ENCODE results near the gene USP17L12.
"Not testable (repeated sequence)": the region's sequence is repeated elsewhere in the genome, so short reads cannot be mapped to it uniquely, and the experiment has no call there.

The USP17L12 gene, protein sequence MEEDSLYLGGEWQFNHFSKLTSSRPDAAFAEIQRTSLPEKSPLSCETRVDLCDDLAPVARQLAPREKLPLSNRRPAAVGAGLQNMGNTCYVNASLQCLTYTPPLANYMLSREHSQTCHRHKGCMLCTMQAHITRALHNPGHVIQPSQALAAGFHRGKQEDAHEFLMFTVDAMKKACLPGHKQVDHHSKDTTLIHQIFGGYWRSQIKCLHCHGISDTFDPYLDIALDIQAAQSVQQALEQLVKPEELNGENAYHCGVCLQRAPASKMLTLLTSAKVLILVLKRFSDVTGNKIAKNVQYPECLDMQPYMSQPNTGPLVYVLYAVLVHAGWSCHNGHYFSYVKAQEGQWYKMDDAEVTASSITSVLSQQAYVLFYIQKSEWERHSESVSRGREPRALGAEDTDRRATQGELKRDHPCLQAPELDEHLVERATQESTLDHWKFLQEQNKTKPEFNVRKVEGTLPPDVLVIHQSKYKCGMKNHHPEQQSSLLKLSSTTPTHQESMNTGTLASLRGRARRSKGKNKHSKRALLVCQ

DNA sequence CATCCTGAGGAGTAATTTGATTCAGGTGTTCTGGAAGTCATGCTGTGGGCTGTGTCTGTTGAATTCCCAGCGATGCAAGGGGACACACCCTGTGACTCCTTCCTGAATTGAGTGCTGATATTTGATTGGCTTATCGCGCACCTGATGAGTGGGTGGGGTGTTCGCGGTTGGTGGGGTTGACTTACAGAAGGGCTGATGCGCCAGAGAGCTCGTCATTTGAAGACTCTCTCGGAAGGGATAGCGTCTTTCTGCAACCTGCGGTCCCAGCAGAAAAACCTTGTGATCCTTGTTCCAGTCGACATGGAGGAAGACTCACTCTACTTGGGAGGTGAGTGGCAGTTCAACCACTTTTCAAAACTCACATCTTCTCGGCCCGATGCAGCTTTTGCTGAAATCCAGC, at the start of gene USP17L12:
USP17L12 (plus strand) TSS at position 301 of the 400 bp plus-strand sequence; CDS start at position 301, 0 bp downstream.
- not testable (repeated sequence) for H3K27me3 ChIP-seq (replicated peaks; ENCODE audit: control insufficient read depth, insufficient read depth, low read length); H3K9me3 ChIP-seq (ENCODE audit: control insufficient read depth, low read length); H3K36me3 ChIP-seq (ENCODE audit: control insufficient read depth, insufficient read depth, low read length, severe bottlenecking); H3K9ac ChIP-seq (ENCODE audit: low read length); DNase-seq (ENCODE audit: low read depth); H3K4me3 ChIP-seq (ENCODE audit: low read length); H3K4me1 ChIP-seq (ENCODE audit: control insufficient read depth, insufficient read depth, low read length)

DNA sequence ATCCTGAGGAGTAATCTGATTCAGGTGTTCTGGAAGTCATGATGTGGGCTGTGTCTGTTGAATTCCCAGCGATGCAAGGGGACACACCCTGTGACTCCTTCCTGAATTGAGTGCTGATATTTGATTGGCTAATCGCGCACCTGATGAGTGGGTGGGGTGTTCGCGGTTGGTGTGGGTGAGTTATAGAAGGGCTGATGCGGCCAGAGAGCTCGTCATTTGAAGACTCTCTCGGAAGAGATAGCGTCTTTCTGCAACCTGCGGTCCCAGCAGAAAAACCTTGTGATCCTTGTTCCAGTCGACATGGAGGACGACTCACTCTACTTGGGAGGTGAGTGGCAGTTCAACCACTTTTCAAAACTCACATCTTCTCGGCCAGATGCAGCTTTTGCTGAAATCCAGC, 9.6 kb upstream of the USP17L12 start, which contains the start of gene USP17L10:
USP17L10 (plus strand) TSS at position 301 of the 400 bp plus-strand sequence; CDS start at position 301, 0 bp downstream.
- not testable (repeated sequence) for H3K4me1 ChIP-seq (ENCODE audit: control insufficient read depth, insufficient read depth, low read length); H3K9me3 ChIP-seq (ENCODE audit: control insufficient read depth, low read length); DNase-seq (ENCODE audit: low read depth); H3K27me3 ChIP-seq (replicated peaks; ENCODE audit: control insufficient read depth, insufficient read depth, low read length); H3K36me3 ChIP-seq (ENCODE audit: control insufficient read depth, insufficient read depth, low read length, severe bottlenecking); H3K9ac ChIP-seq (ENCODE audit: low read length); H3K4me3 ChIP-seq (ENCODE audit: low read length)

DNA sequence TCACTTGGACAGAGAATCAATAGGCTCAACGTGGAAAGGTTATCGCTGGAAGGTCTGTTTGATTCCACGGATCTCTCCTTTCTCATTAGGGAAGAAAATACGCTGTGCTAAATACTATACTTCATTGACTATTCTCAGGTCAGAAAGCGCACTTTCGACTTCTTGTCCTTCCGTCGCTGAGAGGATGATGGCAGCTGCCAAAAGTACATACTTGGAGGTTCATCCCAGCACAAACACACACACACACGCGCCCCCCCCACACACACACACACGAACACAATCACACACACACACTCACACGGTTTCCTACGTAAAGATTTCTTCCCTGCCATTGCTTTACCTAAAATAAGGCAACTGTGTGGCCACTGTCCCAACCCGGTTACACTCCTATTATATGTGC, 5.3 kb upstream of the USP17L12 start:
- not testable (repeated sequence) for H3K9me3 ChIP-seq (ENCODE audit: control insufficient read depth, low read length); H3K36me3 ChIP-seq (ENCODE audit: control insufficient read depth, insufficient read depth, low read length, severe bottlenecking); H3K4me1 ChIP-seq (ENCODE audit: control insufficient read depth, insufficient read depth, low read length); H3K9ac ChIP-seq (ENCODE audit: low read length); DNase-seq (ENCODE audit: low read depth); H3K27me3 ChIP-seq (replicated peaks; ENCODE audit: control insufficient read depth, insufficient read depth, low read length); H3K4me3 ChIP-seq (ENCODE audit: low read length)

DNA sequence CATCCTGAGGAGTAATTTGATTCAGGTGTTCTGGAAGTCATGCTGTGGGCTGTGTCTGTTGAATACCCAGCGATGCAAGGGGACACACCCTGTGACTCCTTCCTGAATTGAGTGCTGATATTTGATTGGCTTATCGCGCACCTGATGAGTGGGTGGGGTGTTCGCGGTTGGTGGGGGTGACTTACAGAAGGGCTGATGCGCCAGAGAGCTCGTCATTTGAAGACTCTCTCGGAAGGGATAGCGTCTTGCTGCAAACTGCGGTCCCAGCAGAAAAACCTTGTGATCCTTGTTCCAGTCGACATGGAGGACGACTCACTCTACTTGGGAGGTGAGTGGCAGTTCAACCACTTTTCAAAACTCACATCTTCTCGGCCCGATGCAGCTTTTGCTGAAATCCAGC, 4.8 kb upstream of the USP17L12 start, which contains the start of gene USP17L11:
USP17L11 (plus strand) TSS at position 301 of the 400 bp plus-strand sequence; CDS start at position 301, 0 bp downstream.
- H3K4me3 ChIP-seq (ENCODE audit: low read length); DNase-seq (ENCODE audit: low read depth); H3K27me3 ChIP-seq (replicated peaks; ENCODE audit: control insufficient read depth, insufficient read depth, low read length): not testable (repeated sequence)

DNA sequence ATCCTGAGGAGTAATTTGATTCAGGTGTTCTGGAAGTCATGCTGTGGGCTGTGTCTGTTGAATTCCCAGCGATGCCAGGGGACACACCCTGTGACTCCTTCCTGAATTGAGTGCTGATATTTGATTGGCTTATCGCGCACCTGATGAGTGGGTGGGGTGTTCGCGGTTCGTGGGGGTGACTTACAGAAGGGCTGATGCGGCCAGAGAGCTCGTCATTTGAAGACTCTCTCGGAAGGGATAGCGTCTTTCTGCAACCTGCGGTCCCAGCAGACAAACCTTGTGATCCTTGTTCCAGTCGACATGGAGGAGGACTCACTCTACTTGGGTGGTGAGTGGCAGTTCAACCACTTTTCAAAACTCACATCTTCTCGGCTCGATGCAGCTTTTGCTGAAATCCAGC, 4.6 kb downstream of the USP17L12 start, which contains the start of gene USP17L13:
USP17L13 (plus strand) TSS at position 301 of the 400 bp plus-strand sequence; CDS start at position 301, 0 bp downstream.
- not testable (repeated sequence) for DNase-seq (ENCODE audit: low read depth); H3K4me1 ChIP-seq (ENCODE audit: control insufficient read depth, insufficient read depth, low read length); H3K27me3 ChIP-seq (replicated peaks; ENCODE audit: control insufficient read depth, insufficient read depth, low read length); H3K4me3 ChIP-seq (ENCODE audit: low read length); H3K9ac ChIP-seq (ENCODE audit: low read length); H3K36me3 ChIP-seq (ENCODE audit: control insufficient read depth, insufficient read depth, low read length, severe bottlenecking); H3K9me3 ChIP-seq (ENCODE audit: control insufficient read depth, low read length)

More for the DNA sequence above, 4.8 kb upstream of the USP17L12 start, which contains the start of gene USP17L11:
- H3K4me1 ChIP-seq (ENCODE audit: control insufficient read depth, insufficient read depth, low read length); H3K9ac ChIP-seq (ENCODE audit: low read length); H3K36me3 ChIP-seq (ENCODE audit: control insufficient read depth, insufficient read depth, low read length, severe bottlenecking); H3K9me3 ChIP-seq (ENCODE audit: control insufficient read depth, low read length): not testable (repeated sequence)

DNA sequence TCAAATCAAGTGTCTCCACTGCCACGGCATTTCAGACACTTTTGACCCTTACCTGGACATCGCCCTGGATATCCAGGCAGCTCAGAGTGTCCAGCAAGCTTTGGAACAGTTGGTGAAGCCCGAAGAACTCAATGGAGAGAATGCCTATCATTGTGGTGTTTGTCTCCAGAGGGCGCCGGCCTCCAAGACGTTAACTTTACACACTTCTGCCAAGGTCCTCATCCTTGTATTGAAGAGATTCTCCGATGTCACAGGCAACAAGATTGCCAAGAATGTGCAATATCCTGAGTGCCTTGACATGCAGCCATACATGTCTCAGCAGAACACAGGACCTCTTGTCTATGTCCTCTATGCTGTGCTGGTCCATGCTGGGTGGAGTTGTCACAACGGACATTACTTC, 10.3 kb downstream of the USP17L12 start:
- not testable (repeated sequence) for H3K4me3 ChIP-seq (ENCODE audit: low read length); H3K36me3 ChIP-seq (ENCODE audit: control insufficient read depth, insufficient read depth, low read length, severe bottlenecking); H3K4me1 ChIP-seq (ENCODE audit: control insufficient read depth, insufficient read depth, low read length); H3K27me3 ChIP-seq (replicated peaks; ENCODE audit: control insufficient read depth, insufficient read depth, low read length); DNase-seq (ENCODE audit: low read depth); H3K9me3 ChIP-seq (ENCODE audit: control insufficient read depth, low read length); H3K9ac ChIP-seq (ENCODE audit: low read length)

DNA sequence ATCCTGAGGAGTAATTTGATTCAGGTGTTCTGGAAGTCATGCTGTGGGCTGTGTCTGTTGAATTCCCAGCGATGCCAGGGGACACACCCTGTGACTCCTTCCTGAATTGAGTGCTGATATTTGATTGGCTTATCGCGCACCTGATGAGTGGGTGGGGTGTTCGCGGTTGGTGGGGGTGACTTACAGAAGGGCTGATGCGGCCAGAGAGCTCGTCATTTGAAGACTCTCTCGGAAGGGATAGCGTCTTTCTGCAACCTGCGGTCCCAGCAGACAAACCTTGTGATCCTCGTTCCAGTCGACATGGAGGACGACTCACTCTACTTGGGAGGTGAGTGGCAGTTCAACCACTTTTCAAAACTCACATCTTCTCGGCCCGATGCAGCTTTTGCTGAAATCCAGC, 14.1 kb downstream of the USP17L12 start, which contains the start of gene USP17L15:
USP17L15 (plus strand) TSS at position 301 of the 400 bp plus-strand sequence; CDS start at position 301, 0 bp downstream.
- not testable (repeated sequence) for H3K36me3 ChIP-seq (ENCODE audit: control insufficient read depth, insufficient read depth, low read length, severe bottlenecking); H3K9me3 ChIP-seq (ENCODE audit: control insufficient read depth, low read length); H3K27me3 ChIP-seq (replicated peaks; ENCODE audit: control insufficient read depth, insufficient read depth, low read length); H3K9ac ChIP-seq (ENCODE audit: low read length); H3K4me1 ChIP-seq (ENCODE audit: control insufficient read depth, insufficient read depth, low read length); DNase-seq (ENCODE audit: low read depth); H3K4me3 ChIP-seq (ENCODE audit: low read length)

DNA sequence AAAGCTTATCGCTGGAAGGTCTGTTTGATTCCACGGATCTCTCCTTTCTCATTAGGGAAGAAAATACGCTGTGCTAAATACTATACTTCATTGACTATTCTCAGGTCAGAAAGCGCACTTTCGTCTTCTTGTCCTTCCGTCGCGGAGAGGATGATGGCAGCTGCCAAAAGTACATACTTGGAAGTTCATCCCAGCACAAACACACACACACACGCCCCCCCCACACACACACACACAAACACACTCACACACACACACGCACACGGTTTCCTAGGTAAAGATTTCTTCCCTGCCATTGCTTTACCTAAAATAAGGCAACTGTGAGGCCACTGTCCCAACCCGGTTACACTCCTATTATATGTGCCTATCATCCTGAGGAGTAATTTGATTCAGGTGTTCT, 18.5 kb downstream of the USP17L12 start:
- H3K4me1 ChIP-seq (ENCODE audit: control insufficient read depth, insufficient read depth, low read length); DNase-seq (ENCODE audit: low read depth); H3K4me3 ChIP-seq (ENCODE audit: low read length); H3K9ac ChIP-seq (ENCODE audit: low read length); H3K9me3 ChIP-seq (ENCODE audit: control insufficient read depth, low read length); H3K27me3 ChIP-seq (replicated peaks; ENCODE audit: control insufficient read depth, insufficient read depth, low read length); H3K36me3 ChIP-seq (ENCODE audit: control insufficient read depth, insufficient read depth, low read length, severe bottlenecking): not testable (repeated sequence)

DNA sequence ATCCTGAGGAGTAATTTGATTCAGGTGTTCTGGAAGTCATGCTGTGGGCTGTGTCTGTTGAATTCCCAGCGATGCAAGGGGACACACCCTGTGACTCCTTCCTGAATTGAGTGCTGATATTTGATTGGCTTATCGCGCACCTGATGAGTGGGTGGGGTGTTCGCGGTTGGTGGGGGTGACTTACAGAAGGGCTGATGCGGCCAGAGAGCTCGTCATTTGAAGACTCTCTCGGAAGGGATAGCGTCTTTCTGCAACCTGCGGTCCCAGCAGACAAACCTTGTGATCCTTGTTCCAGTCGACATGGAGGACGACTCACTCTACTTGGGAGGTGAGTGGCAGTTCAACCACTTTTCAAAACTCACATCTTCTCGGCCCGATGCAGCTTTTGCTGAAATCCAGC, 23.6 kb downstream of the USP17L12 start, which contains the start of gene USP17L17:
USP17L17 (plus strand) TSS at position 301 of the 400 bp plus-strand sequence; CDS start at position 301, 0 bp downstream.
- not testable (repeated sequence) for H3K36me3 ChIP-seq (ENCODE audit: control insufficient read depth, insufficient read depth, low read length, severe bottlenecking); H3K27me3 ChIP-seq (replicated peaks; ENCODE audit: control insufficient read depth, insufficient read depth, low read length); H3K4me1 ChIP-seq (ENCODE audit: control insufficient read depth, insufficient read depth, low read length); DNase-seq (ENCODE audit: low read depth); H3K4me3 ChIP-seq (ENCODE audit: low read length); H3K9me3 ChIP-seq (ENCODE audit: control insufficient read depth, low read length); H3K9ac ChIP-seq (ENCODE audit: low read length)

DNA sequence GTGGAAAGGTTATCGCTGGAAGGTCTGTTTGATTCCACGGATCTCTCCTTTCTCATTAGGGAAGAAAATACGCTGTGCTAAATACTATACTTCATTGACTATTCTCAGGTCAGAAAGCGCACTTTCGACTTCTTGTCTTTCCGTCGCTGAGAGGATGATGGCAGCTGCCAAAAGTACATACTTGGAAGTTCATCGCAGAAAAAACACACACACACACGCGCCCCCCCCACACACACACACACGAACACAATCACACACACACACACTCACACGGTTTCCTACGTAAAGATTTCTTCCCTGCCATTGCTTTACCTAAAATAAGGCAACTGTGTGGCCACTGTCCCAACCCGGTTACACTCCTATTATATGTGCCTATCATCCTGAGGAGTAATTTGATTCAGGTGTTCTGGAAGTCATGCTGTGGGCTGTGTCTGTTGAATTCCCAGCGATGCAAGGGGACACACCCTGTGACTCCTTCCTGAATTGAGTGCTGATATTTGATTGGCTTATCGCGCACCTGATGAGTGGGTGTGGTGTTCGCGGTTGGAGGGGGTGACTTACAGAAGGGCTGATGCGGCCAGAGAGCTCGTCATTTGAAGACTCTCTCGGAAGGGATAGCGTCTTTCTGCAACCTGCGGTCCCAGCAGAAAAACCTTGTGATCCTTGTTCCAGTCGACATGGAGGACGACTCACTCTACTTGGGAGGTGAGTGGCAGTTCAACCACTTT, 28.2 kb downstream of the USP17L12 start, which contains the start of gene USP17L18:
USP17L18 (plus strand) TSS at position 678 of the 728 bp plus-strand sequence; CDS start at position 678, 0 bp downstream.
- H3K9ac ChIP-seq (ENCODE audit: low read length); H3K36me3 ChIP-seq (ENCODE audit: control insufficient read depth, insufficient read depth, low read length, severe bottlenecking); H3K9me3 ChIP-seq (ENCODE audit: control insufficient read depth, low read length); H3K4me3 ChIP-seq (ENCODE audit: low read length); H3K27me3 ChIP-seq (replicated peaks; ENCODE audit: control insufficient read depth, insufficient read depth, low read length); H3K4me1 ChIP-seq (ENCODE audit: control insufficient read depth, insufficient read depth, low read length); DNase-seq (ENCODE audit: low read depth): not testable (repeated sequence)

DNA sequence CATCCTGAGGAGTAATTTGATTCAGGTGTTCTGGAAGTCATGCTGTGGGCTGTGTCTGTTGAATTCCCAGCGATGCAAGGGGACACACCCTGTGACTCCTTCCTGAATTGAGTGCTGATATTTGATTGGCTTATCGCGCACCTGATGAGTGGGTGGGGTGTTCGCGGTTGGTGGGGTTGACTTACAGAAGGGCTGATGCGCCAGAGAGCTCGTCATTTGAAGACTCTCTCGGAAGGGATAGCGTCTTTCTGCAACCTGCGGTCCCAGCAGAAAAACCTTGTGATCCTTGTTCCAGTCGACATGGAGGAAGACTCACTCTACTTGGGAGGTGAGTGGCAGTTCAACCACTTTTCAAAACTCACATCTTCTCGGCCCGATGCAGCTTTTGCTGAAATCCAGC, 33.1 kb downstream of the USP17L12 start, which contains the start of gene USP17L19:
USP17L19 (plus strand) TSS at position 301 of the 400 bp plus-strand sequence; CDS start at position 301, 0 bp downstream.
- not testable (repeated sequence) for H3K9ac ChIP-seq (ENCODE audit: low read length); H3K4me1 ChIP-seq (ENCODE audit: control insufficient read depth, insufficient read depth, low read length); DNase-seq (ENCODE audit: low read depth); H3K36me3 ChIP-seq (ENCODE audit: control insufficient read depth, insufficient read depth, low read length, severe bottlenecking); H3K27me3 ChIP-seq (replicated peaks; ENCODE audit: control insufficient read depth, insufficient read depth, low read length); H3K4me3 ChIP-seq (ENCODE audit: low read length); H3K9me3 ChIP-seq (ENCODE audit: control insufficient read depth, low read length)
